SK-N-SH treated with all-trans-retinoic acid at 6 μM for 48 hours (cell line): ENCODE measurements around the gene WNT9B.

Source experiments
- ATAC-seq: fragments of 200-7000 bp; cut with Tn5 transposase; 3 replicates; pipeline ENCODE4 v1.9.1; 2020; ENCODE audit warnings: mild to moderate bottlenecking, moderate library complexity
- ARNTL ChIP-seq: fragments of 450-650 bp; formaldehyde crosslinking; IDR thresholded peaks from 2 replicates; pipeline ENCODE4 v1.5.0; 2020; ENCODE audit warnings: low read depth, mild to moderate bottlenecking, moderate library complexity, borderline replicate concordance
- CSDC2 ChIP-seq: fragments of 250-450 bp; sonication (Bioruptor Pico); IDR thresholded peaks from 2 replicates; pipeline ENCODE4 v1.5.0; 2020; ENCODE audit warnings: mild to moderate bottlenecking, moderate library complexity
- ESRRG ChIP-seq: fragments of 250-450 bp; sonication (Bioruptor Pico); IDR thresholded peaks from 2 replicates; pipeline ENCODE4 v1.6.1; 2021; ENCODE audit warnings: mild to moderate bottlenecking
- GLIS3 ChIP-seq: fragments of 250-450 bp; sonication (Bioruptor Pico); IDR thresholded peaks from 2 replicates; pipeline ENCODE4 v1.5.0; 2020; ENCODE audit warnings: mild to moderate bottlenecking, moderate library complexity
- ISL1 ChIP-seq: fragments of 250-450 bp; sonication (Bioruptor Pico); IDR thresholded peaks from 2 replicates; pipeline ENCODE4 v2.1.2; 2022; ENCODE audit warnings: mild to moderate bottlenecking, moderate library complexity
- OSR1 ChIP-seq: fragments of 250-450 bp; sonication (Bioruptor Pico); IDR thresholded peaks from 2 replicates; pipeline ENCODE4 v1.8.0; 2022; ENCODE audit warnings: moderate library complexity, mild to moderate bottlenecking, inconsistent platforms
- PATZ1 ChIP-seq: fragments of 250-450 bp; sonication (Bioruptor Pico); IDR thresholded peaks from 2 replicates; pipeline ENCODE4 v1.8.0; 2020; ENCODE audit warnings: mild to moderate bottlenecking, moderate library complexity, borderline replicate concordance
- POU6F1 ChIP-seq: fragments of 250-450 bp; sonication (Bioruptor Pico); IDR thresholded peaks from 2 replicates; pipeline ENCODE4 v1.8.0; 2021; ENCODE audit warnings: low read depth, mild to moderate bottlenecking, moderate library complexity, borderline replicate concordance
- PPARA ChIP-seq: fragments of 250-450 bp; sonication (Bioruptor Pico); IDR thresholded peaks from 2 replicates; pipeline ENCODE4 v1.5.0; 2020; ENCODE audit warnings: mild to moderate bottlenecking, borderline replicate concordance
- SNAI2 ChIP-seq: fragments of 250-450 bp; sonication (Bioruptor Pico); IDR thresholded peaks from 2 replicates; pipeline ENCODE4 v1.5.0; 2020; ENCODE audit warnings: mild to moderate bottlenecking, moderate library complexity
- TCF4 ChIP-seq: fragments of 250-450 bp; sonication (Bioruptor Pico); IDR thresholded peaks from 2 replicates; pipeline ENCODE4 v1.8.0; 2021; ENCODE audit warnings: mild to moderate bottlenecking, moderate library complexity, borderline replicate concordance
- TOX ChIP-seq: fragments of 250-450 bp; sonication (Bioruptor Pico); IDR thresholded peaks from 2 replicates; pipeline ENCODE4 v1.8.0; 2021; ENCODE audit warnings: mild to moderate bottlenecking, moderate library complexity, borderline replicate concordance
- TSHZ2 ChIP-seq: fragments of 250-450 bp; sonication (Bioruptor Pico); IDR thresholded peaks from 2 replicates; pipeline ENCODE4 v1.5.0; 2020; ENCODE audit warnings: mild to moderate bottlenecking, moderate library complexity
- ZFP3 ChIP-seq: fragments of 250-450 bp; sonication (Bioruptor Pico); IDR thresholded peaks from 2 replicates; pipeline ENCODE4 v1.5.0; 2020; ENCODE audit warnings: mild to moderate bottlenecking, moderate library complexity
- ZFP30 ChIP-seq: fragments of 450-650 bp; formaldehyde crosslinking; IDR thresholded peaks from 2 replicates; pipeline ENCODE4 v1.5.0; 2022; ENCODE audit warnings: mild to moderate bottlenecking, moderate library complexity
- ZNF565 ChIP-seq: fragments of 450-650 bp; formaldehyde crosslinking; conservative IDR thresholded peaks from 2 replicates; pipeline ENCODE4 v1.5.0; 2020; ENCODE audit warnings: low read depth, mild to moderate bottlenecking, moderate library complexity
- ZNF70 ChIP-seq: fragments of 450-650 bp; formaldehyde crosslinking; IDR thresholded peaks from 2 replicates; pipeline ENCODE4 v1.5.0; 2020; ENCODE audit warnings: mild to moderate bottlenecking, moderate library complexity

Gene WNT9B

GRCh38 chr17:46911311-46911710 is 59.9 kb downstream of the WNT9B start (continued):
- no peak for TF ChIP-seq POU6F1
- TF ChIP-seq ZFP3 (CRISPR knock-in tag): no peak

GRCh38 chr17:46915596-46915995 is 64.2 kb downstream of the WNT9B start:
- TF ChIP-seq GLIS3 (CRISPR knock-in tag) (no peak), ZNF565 (no peak)
- TF ChIP-seq, all 23 proteins: peak for 0
- no peak for ATAC-seq

- no peak for TF ChIP-seq ZNF70 (CRISPR knock-in tag)
- no peak for TF ChIP-seq ZFP30 (CRISPR knock-in tag)
- no peak for TF ChIP-seq POU6F1
- no peak for TF ChIP-seq ARNTL
- TF ChIP-seq ESRRG (CRISPR knock-in tag): no peak
- no peak for TF ChIP-seq ISL1 (CRISPR knock-in tag)
- TF ChIP-seq TOX (CRISPR knock-in tag): no peak
- ATAC-seq: no peak
Observed at GRCh38 chr17:46916211-46916610, 64.8 kb downstream of the WNT9B start.

GRCh38 chr17:46916623-46917022 is 65.2 kb downstream of the WNT9B start:
- TF ChIP-seq ESRRG (CRISPR knock-in tag) (no peak), PPARA (CRISPR knock-in tag) (no peak), TSHZ2 (no peak), TCF4 (CRISPR knock-in tag) (no peak), ZFP30 (CRISPR knock-in tag) (no peak), PATZ1 (CRISPR knock-in tag) (no peak)
- no peak for ATAC-seq

- no peak for ATAC-seq
- TF ChIP-seq SNAI2 (CRISPR knock-in tag) (no peak), TSHZ2 (no peak), ZNF70 (CRISPR knock-in tag) (no peak), PATZ1 (CRISPR knock-in tag) (no peak), OSR1 (no peak), ESRRG (CRISPR knock-in tag) (no peak), TOX (CRISPR knock-in tag) (no peak), ZFP30 (CRISPR knock-in tag) (no peak), TCF4 (CRISPR knock-in tag) (no peak), PPARA (CRISPR knock-in tag) (no peak), CSDC2 (CRISPR knock-in tag) (no peak), POU6F1 (no peak), GLIS3 (CRISPR knock-in tag) (no peak)
Observed at GRCh38 chr17:46917041-46917440, 65.7 kb downstream of the WNT9B start.
